ENCODE data around the gene TPM2. TPM values are rescaled to one million over a fixed set of nuclear protein-coding genes. Genes with fewer than 3 reads are reported as not detected.
A peak's percentile ranks its signal among the peaks of the same experiment; 100 is the strongest.

Gene TPM2
- total and polyA plus RNA-seq, 2 donors from 2014 or later, result 218 to 287 TPM

- FAIRE-seq (no peak), DNase-seq (no peak)
- intact Hi-C loops (cut with DNase I), result no loop called here
- TF ChIP-seq, protein P1, sequence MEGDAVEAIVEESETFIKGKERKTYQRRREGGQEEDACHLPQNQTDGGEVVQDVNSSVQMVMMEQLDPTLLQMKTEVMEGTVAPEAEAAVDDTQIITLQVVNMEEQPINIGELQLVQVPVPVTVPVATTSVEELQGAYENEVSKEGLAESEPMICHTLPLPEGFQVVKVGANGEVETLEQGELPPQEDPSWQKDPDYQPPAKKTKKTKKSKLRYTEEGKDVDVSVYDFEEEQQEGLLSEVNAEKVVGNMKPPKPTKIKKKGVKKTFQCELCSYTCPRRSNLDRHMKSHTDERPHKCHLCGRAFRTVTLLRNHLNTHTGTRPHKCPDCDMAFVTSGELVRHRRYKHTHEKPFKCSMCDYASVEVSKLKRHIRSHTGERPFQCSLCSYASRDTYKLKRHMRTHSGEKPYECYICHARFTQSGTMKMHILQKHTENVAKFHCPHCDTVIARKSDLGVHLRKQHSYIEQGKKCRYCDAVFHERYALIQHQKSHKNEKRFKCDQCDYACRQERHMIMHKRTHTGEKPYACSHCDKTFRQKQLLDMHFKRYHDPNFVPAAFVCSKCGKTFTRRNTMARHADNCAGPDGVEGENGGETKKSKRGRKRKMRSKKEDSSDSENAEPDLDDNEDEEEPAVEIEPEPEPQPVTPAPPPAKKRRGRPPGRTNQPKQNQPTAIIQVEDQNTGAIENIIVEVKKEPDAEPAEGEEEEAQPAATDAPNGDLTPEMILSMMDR (IDR thresholded peaks at IDR 0.05; ENCODE audit: borderline replicate concordance, extremely low read depth, insufficient read depth), result no peak
- Histone ChIP-seq H3K4me3 (ENCODE audit: low read length in 3 of 3) (no peak overlapping the region), H3K36me3 (ENCODE audit: control insufficient read depth in 2 of 3, insufficient read depth in 3 of 3, low read length in 3 of 3) (peaks cover 20 to 87% (median 63%) of the 10 kb centered on the region in 3 donors), H3K9me3 (ENCODE audit: control insufficient read depth in 2 of 3, insufficient read depth in 1 of 3, low read length in 3 of 3) (no peaks in the 10 kb centered on the region), H3K9ac (ENCODE audit: low read length in 3 of 3) (no peak overlapping the region), H3K27me3 (ENCODE audit: control insufficient read depth, insufficient read depth, low read length) (no peaks in the 10 kb centered on the region), H3K27ac (ENCODE audit: low read depth in 2 of 2, low read length in 2 of 2) (no peak overlapping the region), H3K4me1 (ENCODE audit: control insufficient read depth in 2 of 3, insufficient read depth in 2 of 3, low read depth in 1 of 3, low read length in 3 of 3) (peaks cover 5 to 8% (median 8%) of the 10 kb centered on the region in 3 donors)
Measured at GRCh38 chr9:35738186-35738585, 48.5 kb upstream of the TPM2 start.

- intact Hi-C loops (cut with DNase I), result no loop called here
- TF ChIP-seq, protein P1 (IDR thresholded peaks at IDR 0.05; ENCODE audit: borderline replicate concordance, extremely low read depth, insufficient read depth), result no peak
- no peak for FAIRE-seq
- Histone ChIP-seq H3K9ac (ENCODE audit: low read length in 3 of 3) (no peak overlapping the region), H3K27ac (ENCODE audit: low read depth in 2 of 2, low read length in 2 of 2) (no peak overlapping the region), H3K4me1 (ENCODE audit: control insufficient read depth in 2 of 3, insufficient read depth in 2 of 3, low read depth in 1 of 3, low read length in 3 of 3) (peaks cover 5 to 13% (median 12%) of the 10 kb centered on the region in 3 donors), H3K27me3 (ENCODE audit: control insufficient read depth, insufficient read depth, low read length) (no peaks in the 10 kb centered on the region), H3K4me3 (ENCODE audit: low read length in 3 of 3) (no peak overlapping the region), H3K9me3 (ENCODE audit: control insufficient read depth in 2 of 3, insufficient read depth in 1 of 3, low read length in 3 of 3) (no peaks in the 10 kb centered on the region), H3K36me3 (ENCODE audit: control insufficient read depth in 2 of 3, insufficient read depth in 3 of 3, low read length in 3 of 3) (peaks cover 18 to 76% (median 58%) of the 10 kb centered on the region in 3 donors)
- DNase-seq, result no peak
Measured at GRCh38 chr9:35737143-35737542, 47.4 kb upstream of the TPM2 start.

- no peak overlapping the region for H3K27ac ChIP-seq (ENCODE audit: low read depth in 2 of 2, low read length in 2 of 2)
- H3K27me3 ChIP-seq (ENCODE audit: control insufficient read depth, insufficient read depth, low read length), result no peaks in the 10 kb centered on the region
- no peaks in the 10 kb centered on the region for H3K9me3 ChIP-seq (ENCODE audit: control insufficient read depth in 2 of 3, insufficient read depth in 1 of 3, low read length in 3 of 3)
- no peak overlapping the region for H3K4me3 ChIP-seq (ENCODE audit: low read length in 3 of 3)
- intact Hi-C loops (cut with DNase I), result no loop called here
- TF ChIP-seq, protein P1 (IDR thresholded peaks at IDR 0.05; ENCODE audit: borderline replicate concordance, extremely low read depth, insufficient read depth), result peak; percentile 72
- no peak overlapping the region for H3K9ac ChIP-seq (ENCODE audit: low read length in 3 of 3)
- DNase-seq, result peak in 4 of 5 donors; percentile 67 to 84 (median 73)
- FAIRE-seq, result no peak
- peaks cover 18 to 68% (median 50%) of the 10 kb centered on the region in 3 donors for H3K36me3 ChIP-seq (ENCODE audit: control insufficient read depth in 2 of 3, insufficient read depth in 3 of 3, low read length in 3 of 3)
- H3K4me1 ChIP-seq (ENCODE audit: control insufficient read depth in 2 of 3, insufficient read depth in 2 of 3, low read depth in 1 of 3, low read length in 3 of 3), result peaks cover 5 to 15% (median 12%) of the 10 kb centered on the region in 3 donors
Measured at GRCh38 chr9:35736201-35736633, 46.5 kb upstream of the TPM2 start.

DNA sequence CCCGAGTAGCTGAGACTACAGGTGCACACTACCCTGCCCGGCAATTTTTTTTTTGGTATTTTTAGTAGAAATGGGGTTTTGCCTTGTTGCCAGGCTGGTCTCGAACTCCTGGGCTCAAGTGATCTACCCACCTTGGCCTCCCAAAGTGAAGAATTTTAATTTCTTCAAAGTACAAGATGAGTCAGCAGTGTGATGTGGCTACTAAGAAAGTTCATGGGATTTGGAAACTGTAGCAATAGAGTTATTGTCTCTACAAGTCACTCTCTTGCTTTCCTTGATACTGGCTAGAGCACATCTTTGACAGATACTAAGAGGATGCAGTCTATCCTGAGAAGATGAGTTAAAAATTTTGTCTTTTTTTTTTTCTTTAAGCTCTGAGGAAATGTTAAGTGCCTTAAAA is 44.4 kb upstream of the TPM2 start:
- no peak for DNase-seq
- no peak for FAIRE-seq
- peaks cover 14 to 48% (median 32%) of the 10 kb centered on the region in 3 donors for H3K36me3 ChIP-seq (ENCODE audit: control insufficient read depth in 2 of 3, insufficient read depth in 3 of 3, low read length in 3 of 3)
- no peaks in the 10 kb centered on the region for H3K27me3 ChIP-seq (ENCODE audit: control insufficient read depth, insufficient read depth, low read length)
- H3K27ac ChIP-seq (ENCODE audit: low read depth in 2 of 2, low read length in 2 of 2), result no peak overlapping the region
- H3K4me3 ChIP-seq (ENCODE audit: low read length in 3 of 3), result no peak overlapping the region
- no peak overlapping the region for H3K9ac ChIP-seq (ENCODE audit: low read length in 3 of 3)
- H3K4me1 ChIP-seq (ENCODE audit: control insufficient read depth in 2 of 3, insufficient read depth in 2 of 3, low read depth in 1 of 3, low read length in 3 of 3), result peaks cover 11 to 35% (median 34%) of the 10 kb centered on the region in 3 donors
- TF ChIP-seq, protein P1 (IDR thresholded peaks at IDR 0.05; ENCODE audit: borderline replicate concordance, extremely low read depth, insufficient read depth), result no peak
- intact Hi-C loops (cut with DNase I), result no loop called here
- H3K9me3 ChIP-seq (ENCODE audit: control insufficient read depth in 2 of 3, insufficient read depth in 1 of 3, low read length in 3 of 3), result no peaks in the 10 kb centered on the region

All from kidney (tissue), 14 donors.